ENCODE data around the gene FNDC3A.

Gene FNDC3A

GRCh38 chr13:49226613-49227012 lies 250.9 kb downstream of the FNDC3A start:
- Histone ChIP-seq H3K27me3 (ENCODE audit: insufficient read depth, low read length, poor library complexity) (no peaks in the 10 kb centered on the region), H3K4me2 (ENCODE audit: insufficient read depth, low read length) (no peak overlapping the region), H3K79me2 (ENCODE audit: insufficient read depth, low read length) (no peaks in the 10 kb centered on the region), H3K36me3 (ENCODE audit: insufficient read depth, low read length) (no peaks in the 10 kb centered on the region), H3K4me3 (ENCODE audit: low read depth in 1 of 2, low read length in 2 of 2) (no peak overlapping the region), H3K4me1 (ENCODE audit: insufficient read depth, low read length) (no peaks in the 10 kb centered on the region), H3K9me3 (ENCODE audit: insufficient read depth, low read length, severe bottlenecking) (no peaks in the 10 kb centered on the region), H4K20me1 (ENCODE audit: insufficient read depth, low read length) (no peaks in the 10 kb centered on the region), H3K9ac (ENCODE audit: low read depth, low read length) (no peak overlapping the region), H2AFZ (ENCODE audit: low read depth, low read length) (no peak overlapping the region), H3K27ac (ENCODE audit: low read length) (no peak overlapping the region)
- DNase-seq (no peak), ATAC-seq (ENCODE audit: insufficient read depth, low read depth) (no peak)
- no peak for TF ChIP-seq EZH2 (IDR thresholded peaks at IDR 0.05; ENCODE audit: borderline replicate concordance, low read depth, low read length, severe bottlenecking)
- TF ChIP-seq CTCF (IDR thresholded peaks at IDR 0.05; ENCODE audit: borderline replicate concordance, extremely low read depth, low read length, poor library complexity, severe bottlenecking): no peak

GRCh38 chr13:49234741-49235140 lies 259.0 kb downstream of the FNDC3A start:
- ATAC-seq (ENCODE audit: insufficient read depth, low read depth) (no peak), DNase-seq (no peak)
- no peaks in the 10 kb centered on the region for H3K4me1 ChIP-seq (ENCODE audit: insufficient read depth, low read length)
- no peak for TF ChIP-seq CTCF (IDR thresholded peaks at IDR 0.05; ENCODE audit: borderline replicate concordance, extremely low read depth, low read length, poor library complexity, severe bottlenecking)
- no peak for TF ChIP-seq EZH2 (IDR thresholded peaks at IDR 0.05; ENCODE audit: borderline replicate concordance, low read depth, low read length, severe bottlenecking)
- no peak overlapping the region for H2AFZ ChIP-seq (ENCODE audit: low read depth, low read length)
- no peaks in the 10 kb centered on the region for H4K20me1 ChIP-seq (ENCODE audit: insufficient read depth, low read length)
- H3K4me3 ChIP-seq (ENCODE audit: low read depth in 1 of 2, low read length in 2 of 2): no peak overlapping the region
- H3K9ac ChIP-seq (ENCODE audit: low read depth, low read length): no peak overlapping the region
- no peak overlapping the region for H3K27ac ChIP-seq (ENCODE audit: low read length)
- no peaks in the 10 kb centered on the region for H3K36me3 ChIP-seq (ENCODE audit: insufficient read depth, low read length)
- no peak overlapping the region for H3K4me2 ChIP-seq (ENCODE audit: insufficient read depth, low read length)
- no peaks in the 10 kb centered on the region for H3K9me3 ChIP-seq (ENCODE audit: insufficient read depth, low read length, severe bottlenecking)
- H3K79me2 ChIP-seq (ENCODE audit: insufficient read depth, low read length): no peaks in the 10 kb centered on the region
- no peaks in the 10 kb centered on the region for H3K27me3 ChIP-seq (ENCODE audit: insufficient read depth, low read length, poor library complexity)

- H2AFZ ChIP-seq (ENCODE audit: low read depth, low read length): no peak overlapping the region
- no peaks in the 10 kb centered on the region for H3K4me1 ChIP-seq (ENCODE audit: insufficient read depth, low read length)
- H3K36me3 ChIP-seq (ENCODE audit: insufficient read depth, low read length): no peaks in the 10 kb centered on the region
- H3K4me2 ChIP-seq (ENCODE audit: insufficient read depth, low read length): no peak overlapping the region
- H3K9ac ChIP-seq (ENCODE audit: low read depth, low read length): no peak overlapping the region
- ATAC-seq (ENCODE audit: insufficient read depth, low read depth): no peak
- H3K27ac ChIP-seq (ENCODE audit: low read length): no peak overlapping the region
- TF ChIP-seq EZH2 (IDR thresholded peaks at IDR 0.05; ENCODE audit: borderline replicate concordance, low read depth, low read length, severe bottlenecking) (no peak), CTCF (IDR thresholded peaks at IDR 0.05; ENCODE audit: borderline replicate concordance, extremely low read depth, low read length, poor library complexity, severe bottlenecking) (no peak)
- H3K4me3 ChIP-seq (ENCODE audit: low read depth in 1 of 2, low read length in 2 of 2): no peak overlapping the region
- no peaks in the 10 kb centered on the region for H3K79me2 ChIP-seq (ENCODE audit: insufficient read depth, low read length)
- no peaks in the 10 kb centered on the region for H3K27me3 ChIP-seq (ENCODE audit: insufficient read depth, low read length, poor library complexity)
- no peaks in the 10 kb centered on the region for H3K9me3 ChIP-seq (ENCODE audit: insufficient read depth, low read length, severe bottlenecking)
- DNase-seq: no peak
- H4K20me1 ChIP-seq (ENCODE audit: insufficient read depth, low read length): no peaks in the 10 kb centered on the region
These were observed 260.2 kb downstream of the FNDC3A start for GRCh38 chr13:49235856-49236431.

- no peak overlapping the region for H3K4me3 ChIP-seq (ENCODE audit: low read depth in 1 of 2, low read length in 2 of 2)
- no peaks in the 10 kb centered on the region for H3K79me2 ChIP-seq (ENCODE audit: insufficient read depth, low read length)
- H3K27ac ChIP-seq (ENCODE audit: low read length): no peak overlapping the region
- no peak overlapping the region for H3K4me2 ChIP-seq (ENCODE audit: insufficient read depth, low read length)
- H3K9ac ChIP-seq (ENCODE audit: low read depth, low read length): no peak overlapping the region
- H3K36me3 ChIP-seq (ENCODE audit: insufficient read depth, low read length): no peaks in the 10 kb centered on the region
- ATAC-seq (ENCODE audit: insufficient read depth, low read depth) (no peak), DNase-seq (no peak)
- H4K20me1 ChIP-seq (ENCODE audit: insufficient read depth, low read length): no peaks in the 10 kb centered on the region
- no peaks in the 10 kb centered on the region for H3K27me3 ChIP-seq (ENCODE audit: insufficient read depth, low read length, poor library complexity)
- no peaks in the 10 kb centered on the region for H3K4me1 ChIP-seq (ENCODE audit: insufficient read depth, low read length)
- TF ChIP-seq CTCF (IDR thresholded peaks at IDR 0.05; ENCODE audit: borderline replicate concordance, extremely low read depth, low read length, poor library complexity, severe bottlenecking) (no peak), EZH2 (IDR thresholded peaks at IDR 0.05; ENCODE audit: borderline replicate concordance, low read depth, low read length, severe bottlenecking) (no peak)
- H2AFZ ChIP-seq (ENCODE audit: low read depth, low read length): no peak overlapping the region
- peaks cover 6% of the 10 kb centered on the region for H3K9me3 ChIP-seq (ENCODE audit: insufficient read depth, low read length, severe bottlenecking)
These were observed 262.9 kb downstream of the FNDC3A start for GRCh38 chr13:49238621-49239020.
